OCI-LY7 (cell line): Measurements from ENCODE around the gene ZNF547. TPM values are rescaled to one million over a fixed set of nuclear protein-coding genes. Genes with fewer than 3 reads are reported as not detected.

Source experiments
- BruUV-seq: library from RNA; stranded (reverse); fragments of 400-500 nt; replicated peaks from 2 replicates; lab custom pipeline; 2021; lab: Mats Ljungman, UMichigan
- CTCF ChIA-PET: fragments of 300-600 bp; sonication (Branson Sonifier 250); formaldehyde crosslinking; loops from one replicate; lab custom pipeline; 2022; ENCODE audit warnings: antibody characterized with exemption; ENCODE audit not compliant: unreplicated experiment; lab: Charles Lee
- POLR2A ChIA-PET: fragments of 300-600 bp; sonication (Branson Sonifier 250); formaldehyde crosslinking; loops from one replicate; lab custom pipeline; 2022; ENCODE audit warnings: antibody characterized with exemption; lab: Charles Lee
- DNase-seq: peaks from one replicate; pipeline ENCODE4 v3.0.0-alpha.2; 2015; ENCODE audit warnings: low spot score
- H2AFZ ChIP-seq: fragments of 200-600 bp; sonication (generic), shearing (Covaris generic); 2 replicates; pipeline ENCODE4 v1.6.1; 2014; ENCODE audit warnings: mild to moderate bottlenecking, antibody characterized with exemption, low read length, moderate library complexity
- H3K27ac ChIP-seq: fragments of 200-600 bp; sonication (generic); 2 replicates; pipeline ENCODE4 v1.5.1; 2014; ENCODE audit warnings: mixed run types, low read depth, mild to moderate bottlenecking, moderate library complexity, low read length, inconsistent platforms; ENCODE audit not compliant: poor library complexity, severe bottlenecking
- H3K36me3 ChIP-seq: fragments of 200-600 bp; sonication (generic); 2 replicates; pipeline ENCODE4 v1.6.1; 2014; ENCODE audit warnings: mild to moderate bottlenecking, antibody characterized with exemption, low read length, moderate library complexity, mixed read lengths; ENCODE audit not compliant: insufficient read depth
- H3K4me1 ChIP-seq: fragments of 200-600 bp; sonication (generic); 2 replicates; pipeline ENCODE4 v1.5.1; 2014; ENCODE audit warnings: mild to moderate bottlenecking, low read length; ENCODE audit not compliant: insufficient read depth, poor library complexity, severe bottlenecking
- H3K4me2 ChIP-seq: fragments of 200-600 bp; sonication (generic); 2 replicates; pipeline ENCODE4 v1.6.1; 2014; ENCODE audit warnings: mild to moderate bottlenecking, low read length
- H3K4me3 ChIP-seq: fragments of 200-600 bp; sonication (generic); 2 replicates; pipeline ENCODE4 v1.5.1; 2014; ENCODE audit warnings: mild to moderate bottlenecking, low read depth, low read length; ENCODE audit not compliant: poor library complexity, severe bottlenecking
- H3K79me2 ChIP-seq: fragments of 200-600 bp; sonication (generic); 2 replicates; pipeline ENCODE4 v1.6.1; 2016; ENCODE audit warnings: low read depth, mild to moderate bottlenecking, low read length, moderate library complexity, mixed read lengths; ENCODE audit not compliant: insufficient read depth
- H3K9me2 ChIP-seq: fragments of 200-600 bp; sonication (generic); 2 replicates; pipeline ENCODE4 v1.6.1; 2016; ENCODE audit warnings: mild to moderate bottlenecking, low read length, mixed read lengths; ENCODE audit not compliant: insufficient read depth
- H3K9me3 ChIP-seq: fragments of 200-600 bp; sonication (generic); 2 replicates; pipeline ENCODE4 v1.6.1; 2014; ENCODE audit warnings: mild to moderate bottlenecking, mixed run types, low read length, mixed read lengths
- H4K20me1 ChIP-seq: fragments of 200-600 bp; sonication (generic); 2 replicates; pipeline ENCODE4 v1.6.1; 2014; ENCODE audit warnings: mild to moderate bottlenecking, antibody characterized with exemption, low read length, moderate library complexity, mixed read lengths; ENCODE audit not compliant: insufficient read depth
- CTCF ChIP-seq: fragments of 200-600 bp; sonication (generic); conservative IDR thresholded peaks from 2 replicates; pipeline ENCODE4 v1.5.1; 2014; ENCODE audit warnings: mild to moderate bottlenecking, antibody characterized with exemption, low read length, moderate library complexity, mixed read lengths
- EZH2phosphoT487 ChIP-seq: fragments of 200-600 bp; sonication (generic); IDR thresholded peaks from 2 replicates; pipeline ENCODE4 v1.6.1; 2018; ENCODE audit warnings: low read depth, borderline replicate concordance, mild to moderate bottlenecking, mixed run types, antibody characterized with exemption, low read length, moderate library complexity, mixed read lengths
- intact Hi-C: fragments of 100-400 bp; cut with micrococcal nuclease; formaldehyde crosslinking; loops from one replicate; pipeline ENCODE4 v1.10.0; 2022; ENCODE audit not compliant: unreplicated experiment
- total RNA-seq, 2 experiments: library from RNA; depleted of rRNA in 1 of 2; stranded (reverse); fragments of >200 nt in 1 of 2; shearing (Covaris generic) in 1 of 2; gene quantifications; 2 replicates each; pipeline ENCODE4 v1.2.3, GENCODE V29; 2014 to 2022

The ZNF547 gene
- total RNA-seq, 2 experiments from 2014 or later = 3.9 to 4.5 TPM

- H3K4me2 ChIP-seq = peak within 1 kb of the TSS; percentile 92
- H3K9me2 ChIP-seq = no peaks in the 10 kb centered on the region
- peak; percentile 98 for DNase-seq
- intact Hi-C loops = loop anchor here (1.0 kb wide), 1 partner anchor 27 kb away; the partner anchor contains the start of genes TRAPPC2B and ZNF547
- H4K20me1 ChIP-seq = no peaks in the 10 kb centered on the region
- H3K4me3 ChIP-seq = peak within 1 kb of the TSS; percentile 86
- ChIA-PET POLR2A (interaction anchor here (0.6 to 1.3 kb wide), 4 partner anchors 20 to 1164 kb away, joined by 3 read pairs; partner anchors contain the start of genes TRAPPC2B and ZNF547), CTCF (no interaction called here)
- H3K4me1 ChIP-seq = peaks cover 16% of the 10 kb centered on the region
- H3K27ac ChIP-seq = peak within 1 kb of the TSS; percentile 34
- H3K36me3 ChIP-seq = peaks cover 20% of the 10 kb centered on the region
- peaks cover 22% of the 10 kb centered on the region; the same call in 1 of the 2 replicates for H3K9me3 ChIP-seq
- peak within 1 kb of the TSS; percentile 100 for H2AFZ ChIP-seq
- no TSS peak for BruUV-seq
- peaks cover 27% of the 10 kb centered on the region; the same call in 1 of the 2 replicates for H3K79me2 ChIP-seq
- TF ChIP-seq CTCF (0 out of 2 replicates have a peak, but pooled peaks have one; percentile 46), EZH2phosphoT487 (no peak)
These were observed 26.6 kb downstream of the ZNF547 start, which contains the start of gene ZNF548 for GRCh38 chr19:57389730-57390598. Gene ZNF548, plus strand, starts transcription at chr19:57389854. Its CDS starts 246 bp downstream, at chr19:57390100.

- DNase-seq = no peak
- BruUV-seq = no TSS peak
- Histone ChIP-seq H3K36me3 (peaks cover 55% of the 10 kb centered on the region), H3K4me3 (no peak overlapping the region), H3K9me3 (peaks cover 11% of the 10 kb centered on the region; the same call in 1 of the 2 replicates), H3K9me2 (no peaks in the 10 kb centered on the region), H3K79me2 (peaks cover 20% of the 10 kb centered on the region; the same call in 1 of the 2 replicates), H4K20me1 (no peaks in the 10 kb centered on the region), H3K4me2 (no peak overlapping the region), H2AFZ (no peak overlapping the region), H3K4me1 (peaks cover 5% of the 10 kb centered on the region), H3K27ac (no peak overlapping the region)
- TF ChIP-seq EZH2phosphoT487 (no peak), CTCF (no peak)
- ChIA-PET CTCF (no interaction called here), POLR2A (no interaction called here)
- intact Hi-C loops = no loop called here
These were observed 32.4 kb downstream of the ZNF547 start for GRCh38 chr19:57395710-57396109.
